Measurements from ENCODE around the gene ACTL7A.

DNA sequence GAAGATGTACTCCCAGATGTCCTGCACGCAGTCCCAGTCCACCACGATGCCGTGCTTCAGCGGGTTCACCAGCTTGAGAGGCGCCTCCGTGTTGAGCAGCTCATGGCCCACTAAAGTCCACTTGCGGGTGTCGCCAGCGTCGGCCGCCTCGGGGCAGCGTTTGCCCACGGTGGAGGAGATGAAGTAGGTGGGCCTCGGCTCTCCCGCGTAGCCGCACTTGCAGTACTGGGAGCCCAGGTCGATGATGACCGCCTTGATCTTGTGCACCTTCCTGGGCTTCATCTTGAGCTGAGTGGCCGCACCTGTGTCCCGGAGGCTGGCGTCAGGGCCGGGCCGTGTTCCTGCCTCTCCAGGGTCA lies 6.6 kb upstream of the ACTL7A start:
- TF ChIP-seq, protein P1, sequence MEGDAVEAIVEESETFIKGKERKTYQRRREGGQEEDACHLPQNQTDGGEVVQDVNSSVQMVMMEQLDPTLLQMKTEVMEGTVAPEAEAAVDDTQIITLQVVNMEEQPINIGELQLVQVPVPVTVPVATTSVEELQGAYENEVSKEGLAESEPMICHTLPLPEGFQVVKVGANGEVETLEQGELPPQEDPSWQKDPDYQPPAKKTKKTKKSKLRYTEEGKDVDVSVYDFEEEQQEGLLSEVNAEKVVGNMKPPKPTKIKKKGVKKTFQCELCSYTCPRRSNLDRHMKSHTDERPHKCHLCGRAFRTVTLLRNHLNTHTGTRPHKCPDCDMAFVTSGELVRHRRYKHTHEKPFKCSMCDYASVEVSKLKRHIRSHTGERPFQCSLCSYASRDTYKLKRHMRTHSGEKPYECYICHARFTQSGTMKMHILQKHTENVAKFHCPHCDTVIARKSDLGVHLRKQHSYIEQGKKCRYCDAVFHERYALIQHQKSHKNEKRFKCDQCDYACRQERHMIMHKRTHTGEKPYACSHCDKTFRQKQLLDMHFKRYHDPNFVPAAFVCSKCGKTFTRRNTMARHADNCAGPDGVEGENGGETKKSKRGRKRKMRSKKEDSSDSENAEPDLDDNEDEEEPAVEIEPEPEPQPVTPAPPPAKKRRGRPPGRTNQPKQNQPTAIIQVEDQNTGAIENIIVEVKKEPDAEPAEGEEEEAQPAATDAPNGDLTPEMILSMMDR (IDR thresholded peaks at IDR 0.05; ENCODE audit: borderline replicate concordance, extremely low read depth, low read length, poor library complexity, severe bottlenecking) = no peak
- TF ChIP-seq EZH2 (IDR thresholded peaks at IDR 0.05; ENCODE audit: borderline replicate concordance, low read depth, low read length, severe bottlenecking) = no peak
